B cell (primary cell): ENCODE results near the gene ATP10A. TPM values are rescaled to one million over a fixed set of nuclear protein-coding genes. Genes with fewer than 3 reads are reported as not detected.

Source experiments
- ATAC-seq: fragments of 200-7000 bp; cut with Tn5 transposase; one replicate; pipeline ENCODE4 v1.10.0; 2021; ENCODE audit warnings: low read depth, mild to moderate bottlenecking, moderate number of reproducible peaks, moderate library complexity
- CTCF ChIA-PET: fragments of 350-600 bp; sonication (Branson Sonifier 250); formaldehyde crosslinking; loops from one replicate; lab custom pipeline; 2021; ENCODE audit warnings: antibody characterized with exemption, inconsistent platforms; lab: Charles Lee
- POLR2A ChIA-PET: fragments of 350-600 bp; sonication (Branson Sonifier 250); formaldehyde crosslinking; loops from one replicate; lab custom pipeline; 2021; ENCODE audit warnings: antibody characterized with exemption; lab: Charles Lee
- DNase-seq: peaks from one replicate; pipeline ENCODE4 v3.0.0; 2013
- H2AFZ ChIP-seq: 2 replicates; pipeline ENCODE4 v1.6.1; 2012; ENCODE audit warnings: mild to moderate bottlenecking, low read depth, low read length; ENCODE audit not compliant: insufficient read depth, poor library complexity, severe bottlenecking
- H3K27ac ChIP-seq, 2 donors: 1 replicate in 1 of 2; 2 replicates in 1 of 2; pipeline ENCODE4 v1.5.1; 2012 to 2013; ENCODE audit warnings: low read length in 2 of 2, mild to moderate bottlenecking in 2 of 2, moderate library complexity in 1 of 2
- H3K27me3 ChIP-seq, 4 experiments: fragments of 200-600 bp in 1 of 4; sonication (generic) in 1 of 4; replicated peaks in 1 of 4; 1 replicate in 2 of 4; 2 replicates in 2 of 4; pipeline versions ENCODE4 v1.6.1 to v1.7.0; 2013 to 2016; ENCODE audit warnings: low read length in 3 of 4, mild to moderate bottlenecking in 2 of 4, mixed read lengths in 1 of 4, moderate library complexity in 1 of 4; ENCODE audit not compliant: insufficient read depth in 4 of 4, control insufficient read depth in 3 of 4; ENCODE audit errors: control extremely low read depth in 1 of 4
- H3K36me3 ChIP-seq, 2 experiments: replicated peaks in 1 of 2; 1 replicate in 1 of 2; 2 replicates in 1 of 2; pipeline versions ENCODE4 v1.6.1 to v1.7.1; 2013; ENCODE audit warnings: low read length in 1 of 2; ENCODE audit not compliant: insufficient read depth in 2 of 2, control insufficient read depth in 1 of 2; ENCODE audit errors: control extremely low read depth in 1 of 2, extremely low read depth in 1 of 2
- H3K4me1 ChIP-seq, 2 donors: fragments of 200-600 bp in 1 of 2; sonication (generic) in 1 of 2; 1 replicate in 1 of 2; 2 replicates in 1 of 2; pipeline versions ENCODE4 v1.5.1 to v1.6.1; 2013 to 2017; ENCODE audit warnings: low read length in 2 of 2; ENCODE audit not compliant: control insufficient read depth in 2 of 2, insufficient read depth in 2 of 2
- H3K4me2 ChIP-seq: replicated peaks from 2 replicates; pipeline ENCODE3; 2012; ENCODE audit warnings: mild to moderate bottlenecking, low read depth, low read length; ENCODE audit not compliant: poor library complexity, severe bottlenecking
- H3K4me3 ChIP-seq, 5 experiments: fragments of 200-600 bp in 1 of 5; sonication (generic) in 1 of 5; 1 replicate in 3 of 5; 2 replicates in 2 of 5; pipeline versions ENCODE4 v1.5.1 to v1.7.0; 2011 to 2016; ENCODE audit warnings: low read length in 4 of 5, mild to moderate bottlenecking in 4 of 5, low read depth in 2 of 5, control low read depth in 1 of 5, moderate library complexity in 1 of 5; ENCODE audit not compliant: insufficient read depth in 1 of 5; ENCODE audit errors: control extremely low read depth in 1 of 5, extremely low read depth in 1 of 5
- H3K79me2 ChIP-seq: fragments of 200-600 bp; sonication (generic); one replicate; pipeline ENCODE4 v1.6.0; 2016; ENCODE audit warnings: low read length; ENCODE audit not compliant: control insufficient read depth, insufficient read depth
- H3K9ac ChIP-seq: fragments of 200-600 bp; sonication (generic); 2 replicates; pipeline ENCODE4 v1.6.1; 2017; ENCODE audit warnings: mild to moderate bottlenecking, low read length, moderate library complexity
- H3K9me3 ChIP-seq, 3 donors: one replicate each; pipeline versions ENCODE4 v1.6.1 to v1.7.1; 2013; ENCODE audit warnings: low read length in 2 of 3; ENCODE audit not compliant: control insufficient read depth in 2 of 3, insufficient read depth in 1 of 3; ENCODE audit errors: control extremely low read depth in 1 of 3
- H4K20me1 ChIP-seq: 2 replicates; pipeline ENCODE4 v1.6.0; 2012; ENCODE audit warnings: mild to moderate bottlenecking, low read length; ENCODE audit not compliant: insufficient read depth, control insufficient read depth, poor library complexity, severe bottlenecking
- H3K27ac Mint-ChIP-seq: one replicate; pipeline ENCODE4 v1.8.0; 2021; ENCODE audit warnings: mixed read lengths
- H3K27me3 Mint-ChIP-seq: one replicate; pipeline ENCODE4 v1.8.0; 2021; ENCODE audit warnings: mixed read lengths
- H3K4me1 Mint-ChIP-seq: one replicate; pipeline ENCODE4 v1.8.0; 2021; ENCODE audit warnings: mixed read lengths
- H3K4me3 Mint-ChIP-seq: one replicate; pipeline ENCODE4 v1.8.0; 2021; ENCODE audit warnings: mixed read lengths
- H3K9me3 Mint-ChIP-seq: one replicate; pipeline ENCODE4 v1.8.0; 2022; ENCODE audit warnings: mixed read lengths; ENCODE audit not compliant: insufficient read depth
- CTCF ChIP-seq: fragments of 200-600 bp; IDR thresholded peaks from one replicate; pipeline ENCODE4 v1.8.0; 2022; ENCODE audit warnings: antibody characterized with exemption, mild to moderate bottlenecking
- EZH2 ChIP-seq: IDR thresholded peaks from 2 replicates; pipeline ENCODE4 v1.6.1; 2012; ENCODE audit warnings: borderline replicate concordance, low read depth, mild to moderate bottlenecking, moderate library complexity, low read length; ENCODE audit not compliant: insufficient read depth, poor library complexity, severe bottlenecking
- WGBS: methylation state at CpG from one replicate; pipeline ENCODE4 v1.1.5; 2013; ENCODE audit warnings: missing lambda C conversion rate; ENCODE audit not compliant: insufficient coverage; 5-methylcytosine and 5-hydroxymethylcytosine counted together
- intact Hi-C: fragments of 100-400 bp; cut with micrococcal nuclease; formaldehyde crosslinking; loops from one replicate; pipeline ENCODE4 v1.10.0; 2022
- polyA plus RNA-seq: library from polyadenylated mRNA; depleted of rRNA; stranded (reverse); fragments of >200 nt; gene quantifications from 2 replicates; pipeline ENCODE4 v1.2.3, GENCODE V29; 2012
- total RNA-seq, 2 donors: library from RNA; stranded (reverse); fragments of 120-200 nt in 1 of 2; gene quantifications; 1 replicate in 1 of 2; 2 replicates in 1 of 2; pipeline versions ENCODE4 v1.2.3 to v1.2.4, GENCODE V29; 2013 to 2022

ATP10A gene
- total and polyA plus RNA-seq, 2 donors (not counting 1 experiment from before 2014, with no cell fraction given) = 0.21 to 0.22 TPM

- Mint-ChIP-seq H3K27me3 (peaks cover 10% of the 10 kb centered on the region), H3K27ac (no peak overlapping the region)
These were observed 193.0 kb downstream of the ATP10A start for GRCh38 chr15:25670025-25670554.

GRCh38 chr15:25668901-25669300 lies 194.2 kb downstream of the ATP10A start:
- Histone ChIP-seq H3K9ac (no peak overlapping the region), H3K4me3 (no peak overlapping the region), H3K4me2 (no peak overlapping the region), H2AFZ (no peak overlapping the region), H3K27me3 (peaks cover 0 to 13% (median 0%) of the 10 kb centered on the region in 4 experiments), H3K79me2 (no peaks in the 10 kb centered on the region), H4K20me1 (no peaks in the 10 kb centered on the region), H3K4me1 (no peaks in the 10 kb centered on the region), H3K27ac (no peak overlapping the region), H3K9me3 (no peaks in the 10 kb centered on the region), H3K36me3 (no peaks in the 10 kb centered on the region)
- Mint-ChIP-seq H3K9me3 (no peaks in the 10 kb centered on the region), H3K27ac (no peak overlapping the region), H3K4me1 (no peaks in the 10 kb centered on the region), H3K4me3 (no peak overlapping the region), H3K27me3 (peaks cover 10% of the 10 kb centered on the region)
- CTCF ChIA-PET = no interaction called here
- no peak for DNase-seq
- POLR2A ChIA-PET = no interaction called here
- WGBS = 79% methylated on average over 3 of the region's 4 CpGs
- no peak for ATAC-seq
- TF ChIP-seq EZH2 (no peak), CTCF (no peak)
- intact Hi-C loops = no loop called here

More at GRCh38 chr15:25670025-25670554, 193.0 kb downstream of the ATP10A start:
- CTCF ChIA-PET = no interaction called here
- Histone ChIP-seq H3K79me2 (no peaks in the 10 kb centered on the region), H3K27me3 (peaks cover 0 to 13% (median 0%) of the 10 kb centered on the region in 4 experiments), H3K4me3 (no peak overlapping the region), H3K9me3 (no peaks in the 10 kb centered on the region), H3K4me2 (no peak overlapping the region), H3K4me1 (no peaks in the 10 kb centered on the region), H2AFZ (no peak overlapping the region), H3K27ac (no peak overlapping the region), H3K36me3 (no peaks in the 10 kb centered on the region), H3K9ac (no peak overlapping the region), H4K20me1 (no peaks in the 10 kb centered on the region)
- ATAC-seq = no peak
- TF ChIP-seq EZH2 (no peak), CTCF (no peak)
- Mint-ChIP-seq H3K4me3 (no peak overlapping the region), H3K4me1 (no peaks in the 10 kb centered on the region), H3K9me3 (no peaks in the 10 kb centered on the region)
- 3% methylated on average over 14 of the region's 15 CpGs for WGBS
- DNase-seq = no peak
- intact Hi-C loops = no loop called here
- POLR2A ChIA-PET = no interaction called here
